Mucosa of rectum (tissue), 2 donors: ENCODE results near the gene CLC.
"Not testable (repeated sequence)": the region's sequence is repeated elsewhere in the genome, so short reads cannot be mapped to it uniquely, and the experiment has no call there.

Source experiments
- H3K27ac ChIP-seq, 2 donors: one replicate each; pipeline ENCODE4 v1.7.0; 2013; ENCODE audit warnings: inconsistent platforms in 2 of 2, low read depth in 2 of 2, low read length in 2 of 2
- H3K27me3 ChIP-seq, 2 donors: one replicate each; pipeline ENCODE4 v1.7.0; 2013; ENCODE audit warnings: low read length in 2 of 2; ENCODE audit not compliant: control insufficient read depth in 2 of 2, insufficient read depth in 2 of 2
- H3K36me3 ChIP-seq, 2 donors: one replicate each; pipeline ENCODE4 v1.7.0; 2013; ENCODE audit warnings: low read length in 2 of 2; ENCODE audit not compliant: control insufficient read depth in 2 of 2, insufficient read depth in 2 of 2
- H3K4me1 ChIP-seq, 2 donors: one replicate each; pipeline ENCODE4 v1.7.0; 2013; ENCODE audit warnings: low read length in 2 of 2, mild to moderate bottlenecking in 1 of 2; ENCODE audit not compliant: control insufficient read depth in 2 of 2, insufficient read depth in 2 of 2
- H3K4me3 ChIP-seq, 2 donors: one replicate each; pipeline ENCODE4 v1.7.0; 2013; ENCODE audit warnings: low read length in 2 of 2
- H3K9ac ChIP-seq, 2 donors: one replicate each; pipeline ENCODE4 v1.7.0; 2013; ENCODE audit warnings: low read length in 2 of 2, low read depth in 1 of 2, mild to moderate bottlenecking in 1 of 2
- H3K9me3 ChIP-seq, 2 donors: one replicate each; pipeline ENCODE4 v1.7.0; 2013; ENCODE audit warnings: low read length in 2 of 2; ENCODE audit not compliant: control insufficient read depth in 2 of 2
- donor health status: healthy.
- donor health status: Normal muscosa, but diverticular disease.

CLC gene

DNA sequence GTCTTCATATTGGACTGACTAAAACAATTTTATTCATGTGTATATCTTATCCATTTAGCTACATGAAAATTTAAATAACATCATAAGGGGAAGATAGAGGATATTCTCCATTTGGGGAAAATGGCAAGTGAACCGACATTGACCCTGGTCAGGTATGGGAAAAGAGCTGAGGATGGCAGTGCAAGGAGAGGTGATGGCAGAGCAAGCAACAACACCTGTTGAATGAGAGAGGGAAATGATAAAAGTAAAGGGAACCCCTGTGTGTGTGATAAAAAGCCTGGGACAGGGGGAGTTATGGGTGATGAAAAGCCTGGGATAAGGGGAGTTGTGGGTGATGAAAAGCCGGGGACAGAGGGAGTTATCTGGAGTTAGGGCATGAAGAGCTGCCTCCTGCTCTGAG, 4.0 kb downstream of the CLC start:
- H3K9ac ChIP-seq: no peak overlapping the region
- no peaks in the 10 kb centered on the region for H3K36me3 ChIP-seq
- H3K9me3 ChIP-seq: no peaks in the 10 kb centered on the region
- no peak overlapping the region for H3K4me3 ChIP-seq
- no peak overlapping the region for H3K27ac ChIP-seq
- H3K4me1 ChIP-seq: no peaks in the 10 kb centered on the region
- H3K27me3 ChIP-seq: peaks cover 0 to 1% of the 10 kb centered on the region in 2 donors

- Histone ChIP-seq H3K4me1 (no peaks in the 10 kb centered on the region), H3K27me3 (no peaks in the 10 kb centered on the region), H3K4me3 (no peak overlapping the region), H3K9ac (no peak overlapping the region), H3K9me3 (no peaks in the 10 kb centered on the region), H3K27ac (no peak overlapping the region), H3K36me3 (no peaks in the 10 kb centered on the region)
Observed at GRCh38 chr19:39731685-39732084, 6.1 kb downstream of the CLC start.

DNA sequence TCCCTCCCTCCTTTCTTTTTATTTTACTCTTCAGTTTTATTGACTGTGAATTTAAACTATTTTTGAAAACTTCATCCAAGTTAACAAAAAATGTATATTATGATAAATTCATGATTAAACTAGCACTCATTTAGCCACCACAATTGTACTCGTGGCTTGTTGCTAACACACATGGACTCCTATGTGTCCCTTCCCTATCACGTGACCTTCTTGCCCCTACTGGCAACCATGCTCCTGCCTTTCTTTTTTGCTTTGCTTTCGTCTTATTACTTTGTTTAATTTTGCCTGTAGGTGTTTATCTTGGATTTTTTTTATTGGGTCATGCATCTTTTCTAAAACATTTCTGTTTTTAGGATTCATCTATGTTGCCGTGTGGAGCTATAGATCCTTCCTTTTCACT, 8.2 kb downstream of the CLC start:
- peaks cover 0 to 3% of the 10 kb centered on the region in 2 donors for H3K27me3 ChIP-seq

GRCh38 chr19:39728040-39728439, 9.8 kb downstream of the CLC start:
- Histone ChIP-seq H3K4me1 (no peaks in the 10 kb centered on the region), H3K9me3 (no peaks in the 10 kb centered on the region)

More for the DNA sequence above, 8.2 kb downstream of the CLC start:
- H3K4me1 ChIP-seq: no peaks in the 10 kb centered on the region
- H3K27ac ChIP-seq: no peak overlapping the region
- no peaks in the 10 kb centered on the region for H3K9me3 ChIP-seq
- no peaks in the 10 kb centered on the region for H3K36me3 ChIP-seq
- H3K9ac ChIP-seq: no peak overlapping the region
- no peak overlapping the region for H3K4me3 ChIP-seq

DNA sequence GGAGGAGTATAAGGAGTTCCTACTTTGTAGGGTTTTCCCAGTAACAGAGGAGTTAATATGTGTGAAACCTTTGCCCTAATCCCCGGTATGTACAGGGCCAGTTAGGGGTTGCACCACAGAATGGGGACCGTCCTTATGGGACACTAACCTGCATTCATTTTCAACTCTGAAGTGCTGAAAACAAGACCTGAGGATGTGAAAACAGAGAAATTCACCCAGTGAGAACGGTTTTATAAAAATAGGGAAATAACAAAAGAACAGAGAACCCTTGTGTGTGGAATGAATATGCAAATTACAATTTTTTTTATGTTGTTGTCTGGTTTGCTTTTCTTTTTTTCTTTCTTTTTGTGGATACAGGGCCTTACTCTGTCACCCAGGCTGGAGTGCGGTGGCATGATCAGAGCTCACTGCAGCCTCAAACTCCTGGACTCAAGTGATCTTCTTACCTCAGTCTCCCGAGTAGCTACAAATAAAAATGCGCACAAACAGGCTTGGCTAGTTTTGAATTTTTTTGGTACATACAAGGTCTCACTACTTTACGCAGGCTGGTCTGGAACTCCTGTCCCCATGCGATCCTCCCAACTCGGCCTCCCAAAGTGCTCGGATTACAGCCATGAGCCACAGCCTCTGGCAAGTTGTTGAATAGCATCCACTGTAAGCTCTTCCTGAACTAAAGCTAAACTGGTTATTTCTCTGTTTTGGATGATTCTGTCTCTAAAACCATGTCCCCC, 10.6 kb downstream of the CLC start:
- peaks cover 0 to 3% of the 10 kb centered on the region in 2 donors for H3K27me3 ChIP-seq
- H3K36me3 ChIP-seq: no peaks in the 10 kb centered on the region
- no peak overlapping the region for H3K9ac ChIP-seq
- no peaks in the 10 kb centered on the region for H3K9me3 ChIP-seq
- H3K4me3 ChIP-seq: no peak overlapping the region
- no peaks in the 10 kb centered on the region for H3K4me1 ChIP-seq
- H3K27ac ChIP-seq: no peak overlapping the region

More at GRCh38 chr19:39728040-39728439, 9.8 kb downstream of the CLC start:
- no peak overlapping the region for H3K27ac ChIP-seq
- H3K9ac ChIP-seq: no peak overlapping the region
- no peak overlapping the region for H3K4me3 ChIP-seq
- H3K27me3 ChIP-seq: peaks cover 0 to 3% of the 10 kb centered on the region in 2 donors
- H3K36me3 ChIP-seq: no peaks in the 10 kb centered on the region

- no peak overlapping the region for H3K4me3 ChIP-seq
Observed at GRCh38 chr19:39725995-39726394, 11.8 kb downstream of the CLC start.

GRCh38 chr19:39720144-39720543, 17.7 kb downstream of the CLC start:
- not testable (repeated sequence) for H3K27ac ChIP-seq, H3K4me1 ChIP-seq, H3K27me3 ChIP-seq, H3K4me3 ChIP-seq, H3K9ac ChIP-seq, H3K36me3 ChIP-seq, H3K9me3 ChIP-seq

More at GRCh38 chr19:39725995-39726394, 11.8 kb downstream of the CLC start:
- H3K9ac ChIP-seq: no peak overlapping the region
- no peaks in the 10 kb centered on the region for H3K36me3 ChIP-seq
- no peak overlapping the region for H3K27ac ChIP-seq
- H3K27me3 ChIP-seq: peaks cover 0 to 3% of the 10 kb centered on the region in 2 donors
- H3K9me3 ChIP-seq: no peaks in the 10 kb centered on the region
- H3K4me1 ChIP-seq: no peaks in the 10 kb centered on the region

- no peak overlapping the region for H3K4me3 ChIP-seq
- H3K36me3 ChIP-seq: no peaks in the 10 kb centered on the region
- no peak overlapping the region for H3K27ac ChIP-seq
- no peaks in the 10 kb centered on the region for H3K27me3 ChIP-seq
- no peaks in the 10 kb centered on the region for H3K4me1 ChIP-seq
- H3K9me3 ChIP-seq: no peaks in the 10 kb centered on the region
- no peak overlapping the region for H3K9ac ChIP-seq
Observed at GRCh38 chr19:39710333-39710890, 27.4 kb downstream of the CLC start.

GRCh38 chr19:39709026-39709872, 28.6 kb downstream of the CLC start:
- Histone ChIP-seq H3K27me3 (no peaks in the 10 kb centered on the region), H3K36me3 (no peaks in the 10 kb centered on the region), H3K27ac (no peak overlapping the region)

DNA sequence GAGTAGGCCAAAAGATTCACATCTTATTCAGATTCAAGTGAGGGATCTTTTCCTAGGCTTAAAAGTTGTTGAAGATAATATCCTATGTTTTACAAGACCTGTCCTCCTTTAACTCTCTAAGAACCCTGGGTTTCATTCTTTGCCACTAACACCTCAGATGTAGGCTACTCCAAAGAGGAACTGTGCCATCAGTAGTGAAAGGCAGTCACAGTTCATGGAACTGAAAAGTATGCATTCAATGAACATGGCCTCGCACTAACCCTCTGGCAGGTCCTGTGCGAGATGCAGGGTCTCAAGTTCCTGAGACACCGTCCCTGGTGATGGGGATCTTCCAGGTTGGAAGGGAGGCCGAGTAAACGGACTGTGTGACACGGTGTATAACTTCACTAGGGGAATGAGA, 29.2 kb downstream of the CLC start:
- no peaks in the 10 kb centered on the region for H3K9me3 ChIP-seq
- H3K9ac ChIP-seq: no peak overlapping the region
- H3K4me1 ChIP-seq: no peaks in the 10 kb centered on the region
- no peaks in the 10 kb centered on the region for H3K27me3 ChIP-seq
- no peak overlapping the region for H3K27ac ChIP-seq
- no peaks in the 10 kb centered on the region for H3K36me3 ChIP-seq
- no peak overlapping the region for H3K4me3 ChIP-seq

More at GRCh38 chr19:39709026-39709872, 28.6 kb downstream of the CLC start:
- Histone ChIP-seq H3K9me3 (no peaks in the 10 kb centered on the region), H3K4me3 (no peak overlapping the region), H3K9ac (no peak overlapping the region), H3K4me1 (no peaks in the 10 kb centered on the region)
